Astrocyte (in vitro differentiated cells and primary cell): Measurements from ENCODE around the gene PDE1A. TPM values are rescaled to one million over a fixed set of nuclear protein-coding genes. Genes with fewer than 3 reads are reported as not detected.

Source experiments
- DNase-seq: peaks from one replicate; pipeline ENCODE4 v3.0.0-alpha.2; 2010; ENCODE audit warnings: low read depth
- FAIRE-seq: peaks from 2 replicates; lab custom pipeline; 2011; peaks lifted over from hg19 to GRCh38; lab: Jason Lieb, UNC
- H2AFZ ChIP-seq: 2 replicates; pipeline ENCODE4 v1.6.0; 2012; ENCODE audit warnings: low read depth, low read length, inconsistent platforms
- H3K27ac ChIP-seq: 2 replicates; pipeline ENCODE4 v1.5.1; 2011; ENCODE audit warnings: low read depth, low read length, inconsistent platforms
- H3K27me3 ChIP-seq: 2 replicates; pipeline ENCODE4 v1.6.0; 2011; ENCODE audit warnings: low read length, inconsistent platforms; ENCODE audit not compliant: insufficient read depth
- H3K36me3 ChIP-seq: 2 replicates; pipeline ENCODE4 v1.5.1; 2011; ENCODE audit warnings: low read length, inconsistent platforms; ENCODE audit not compliant: insufficient read depth
- H3K4me1 ChIP-seq: 2 replicates; pipeline ENCODE4 v1.5.1; 2011; ENCODE audit warnings: low read length, inconsistent platforms; ENCODE audit not compliant: insufficient read depth
- H3K4me2 ChIP-seq: 2 replicates; pipeline ENCODE4 v1.6.0; 2012; ENCODE audit warnings: low read length, inconsistent platforms
- H3K4me3 ChIP-seq: 2 replicates; pipeline ENCODE4 v1.5.1; 2011; ENCODE audit warnings: low read depth, mild to moderate bottlenecking, low read length, inconsistent platforms; ENCODE audit not compliant: insufficient read depth
- H3K79me2 ChIP-seq: 2 replicates; pipeline ENCODE4 v1.6.0; 2012; ENCODE audit warnings: mild to moderate bottlenecking, low read length, inconsistent platforms; ENCODE audit not compliant: insufficient read depth
- H3K9ac ChIP-seq: 2 replicates; pipeline ENCODE4 v1.6.0; 2012; ENCODE audit warnings: mild to moderate bottlenecking, low read length, inconsistent platforms
- H3K9me3 ChIP-seq: 2 replicates; pipeline ENCODE4 v1.5.1; 2012; ENCODE audit warnings: low read depth, mild to moderate bottlenecking, low read length, inconsistent platforms; ENCODE audit not compliant: insufficient read depth
- H4K20me1 ChIP-seq: 2 replicates; pipeline ENCODE4 v1.6.0; 2012; ENCODE audit warnings: low read length, inconsistent platforms; ENCODE audit not compliant: insufficient read depth
- H3K27ac Mint-ChIP-seq: one replicate; pipeline ENCODE4 v1.8.0; 2021; ENCODE audit warnings: mild to moderate bottlenecking, mixed read lengths; ENCODE audit not compliant: unreplicated experiment
- H3K27me3 Mint-ChIP-seq: one replicate; pipeline ENCODE4 v1.8.0; 2021; ENCODE audit warnings: low read depth, mixed read lengths; ENCODE audit not compliant: unreplicated experiment
- H3K36me3 Mint-ChIP-seq: one replicate; pipeline ENCODE4 v1.8.0; 2021; ENCODE audit warnings: low read depth, mixed read lengths; ENCODE audit not compliant: unreplicated experiment
- H3K4me1 Mint-ChIP-seq: one replicate; pipeline ENCODE4 v1.8.0; 2021; ENCODE audit warnings: low read depth, mixed read lengths; ENCODE audit not compliant: unreplicated experiment
- H3K4me3 Mint-ChIP-seq: one replicate; pipeline ENCODE4 v1.8.0; 2021; ENCODE audit warnings: mild to moderate bottlenecking, moderate library complexity, mixed read lengths; ENCODE audit not compliant: unreplicated experiment
- H3K9me3 Mint-ChIP-seq: one replicate; pipeline ENCODE4 v1.8.0; 2021; ENCODE audit warnings: mild to moderate bottlenecking, mixed read lengths; ENCODE audit not compliant: unreplicated experiment
- EZH2 ChIP-seq: IDR thresholded peaks from 2 replicates; pipeline ENCODE4 v1.6.1; 2012; ENCODE audit warnings: mild to moderate bottlenecking, low read length, inconsistent platforms; ENCODE audit not compliant: insufficient read depth
- total RNA-seq: library from RNA; stranded (reverse); gene quantifications from 2 replicates; pipeline ENCODE4 v1.2.1, GENCODE V29; 2021
- TF ChIP-seq, protein P1 (sequence below): IDR thresholded peaks from 2 replicates; pipeline ENCODE4 v1.5.1; 2011; ENCODE audit warnings: low read depth, mild to moderate bottlenecking, inconsistent platforms, low read length, moderate library complexity; ENCODE audit not compliant: insufficient read depth

The PDE1A gene
- total RNA-seq, 1 donor from 2014 or later, result 0.32 TPM

DNA sequence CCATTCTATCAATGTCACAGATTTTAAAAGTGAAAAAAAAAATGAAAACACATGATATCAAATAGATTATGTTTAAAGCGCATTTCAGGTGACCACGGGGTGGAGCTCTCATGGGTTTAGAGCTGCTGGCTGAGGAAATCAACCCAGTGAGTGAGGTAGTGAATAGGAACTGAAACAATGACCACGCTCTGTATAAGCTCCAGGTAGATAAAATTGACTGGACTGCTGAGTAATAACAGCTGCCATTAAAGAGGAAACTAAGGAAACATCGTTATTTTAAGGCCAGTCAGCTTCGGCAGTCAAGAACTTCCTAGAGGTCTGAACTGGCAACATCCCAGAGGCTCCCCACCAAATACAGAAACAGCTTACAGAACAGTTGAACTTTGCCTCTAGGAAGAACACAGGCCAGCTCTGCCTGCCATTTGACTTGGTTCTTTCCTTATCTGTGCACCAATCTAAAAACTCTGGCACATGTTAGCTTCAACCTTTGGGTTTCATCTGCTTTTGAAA is 185.9 kb downstream of the PDE1A start:
- Histone ChIP-seq H3K4me1 (no peaks in the 10 kb centered on the region), H3K36me3 (no peaks in the 10 kb centered on the region), H3K4me2 (no peak overlapping the region), H4K20me1 (no peaks in the 10 kb centered on the region), H3K4me3 (no peak overlapping the region), H3K27me3 (no peaks in the 10 kb centered on the region), H2AFZ (peak overlapping the region; percentile 24), H3K27ac (no peak overlapping the region), H3K9ac (no peak overlapping the region), H3K79me2 (no peaks in the 10 kb centered on the region), H3K9me3 (no peaks in the 10 kb centered on the region)
- Mint-ChIP-seq H3K4me3 (no peak overlapping the region), H3K4me1 (no peaks in the 10 kb centered on the region), H3K27me3 (no peaks in the 10 kb centered on the region), H3K9me3 (peaks cover 2% of the 10 kb centered on the region), H3K36me3 (no peaks in the 10 kb centered on the region), H3K27ac (peak overlapping the region; percentile 4)
- FAIRE-seq, result peak; percentile 26
- DNase-seq, result peak; percentile 10
- TF ChIP-seq, protein P1, sequence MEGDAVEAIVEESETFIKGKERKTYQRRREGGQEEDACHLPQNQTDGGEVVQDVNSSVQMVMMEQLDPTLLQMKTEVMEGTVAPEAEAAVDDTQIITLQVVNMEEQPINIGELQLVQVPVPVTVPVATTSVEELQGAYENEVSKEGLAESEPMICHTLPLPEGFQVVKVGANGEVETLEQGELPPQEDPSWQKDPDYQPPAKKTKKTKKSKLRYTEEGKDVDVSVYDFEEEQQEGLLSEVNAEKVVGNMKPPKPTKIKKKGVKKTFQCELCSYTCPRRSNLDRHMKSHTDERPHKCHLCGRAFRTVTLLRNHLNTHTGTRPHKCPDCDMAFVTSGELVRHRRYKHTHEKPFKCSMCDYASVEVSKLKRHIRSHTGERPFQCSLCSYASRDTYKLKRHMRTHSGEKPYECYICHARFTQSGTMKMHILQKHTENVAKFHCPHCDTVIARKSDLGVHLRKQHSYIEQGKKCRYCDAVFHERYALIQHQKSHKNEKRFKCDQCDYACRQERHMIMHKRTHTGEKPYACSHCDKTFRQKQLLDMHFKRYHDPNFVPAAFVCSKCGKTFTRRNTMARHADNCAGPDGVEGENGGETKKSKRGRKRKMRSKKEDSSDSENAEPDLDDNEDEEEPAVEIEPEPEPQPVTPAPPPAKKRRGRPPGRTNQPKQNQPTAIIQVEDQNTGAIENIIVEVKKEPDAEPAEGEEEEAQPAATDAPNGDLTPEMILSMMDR, result peak; percentile 41
- TF ChIP-seq EZH2, result no peak

GRCh38 chr2:182230561-182230960 is 196.3 kb downstream of the PDE1A start:
- H3K4me1 Mint-ChIP-seq, result no peaks in the 10 kb centered on the region

GRCh38 chr2:182229297-182229696 is 197.5 kb downstream of the PDE1A start:
- H3K27me3 ChIP-seq, result no peaks in the 10 kb centered on the region
- no peak overlapping the region for H3K4me3 ChIP-seq
- peak overlapping the region; percentile 21 for H3K9ac ChIP-seq
- no peaks in the 10 kb centered on the region for H4K20me1 ChIP-seq
- no peak overlapping the region for H2AFZ ChIP-seq
- Mint-ChIP-seq H3K27me3 (no peaks in the 10 kb centered on the region), H3K4me1 (no peaks in the 10 kb centered on the region), H3K9me3 (no peaks in the 10 kb centered on the region), H3K4me3 (no peak overlapping the region), H3K36me3 (no peaks in the 10 kb centered on the region), H3K27ac (no peak overlapping the region)
- no peak for TF ChIP-seq EZH2
- TF ChIP-seq, protein P1, result no peak
- DNase-seq (peak; percentile 26), FAIRE-seq (no peak)
- no peaks in the 10 kb centered on the region for H3K79me2 ChIP-seq
- no peaks in the 10 kb centered on the region for H3K9me3 ChIP-seq
- H3K4me2 ChIP-seq, result peak overlapping the region; percentile 61
- H3K36me3 ChIP-seq, result no peaks in the 10 kb centered on the region
- peaks cover 5% of the 10 kb centered on the region for H3K4me1 ChIP-seq
- H3K27ac ChIP-seq, result peak overlapping the region; percentile 51

More at GRCh38 chr2:182230561-182230960, 196.3 kb downstream of the PDE1A start:
- H3K36me3 Mint-ChIP-seq, result no peaks in the 10 kb centered on the region
- Histone ChIP-seq H3K27ac (no peak overlapping the region), H3K9me3 (no peaks in the 10 kb centered on the region), H4K20me1 (no peaks in the 10 kb centered on the region), H3K4me1 (peaks cover 5% of the 10 kb centered on the region), H3K27me3 (no peaks in the 10 kb centered on the region), H3K9ac (no peak overlapping the region), H3K4me3 (no peak overlapping the region), H3K79me2 (no peaks in the 10 kb centered on the region), H2AFZ (no peak overlapping the region), H3K36me3 (no peaks in the 10 kb centered on the region), H3K4me2 (no peak overlapping the region)
- no peaks in the 10 kb centered on the region for H3K27me3 Mint-ChIP-seq
- no peaks in the 10 kb centered on the region for H3K9me3 Mint-ChIP-seq
- H3K4me3 Mint-ChIP-seq, result no peak overlapping the region
- FAIRE-seq, result no peak
- H3K27ac Mint-ChIP-seq, result no peak overlapping the region
- DNase-seq, result peak; percentile 31
- TF ChIP-seq, protein P1, result no peak
- TF ChIP-seq EZH2, result no peak
